IMR-90 (cell line): ENCODE results near the gene FAM236D. TPM values are rescaled to one million over a fixed set of nuclear protein-coding genes. Genes with fewer than 3 reads are reported as not detected.
"Not testable (repeated sequence)": the region's sequence is repeated elsewhere in the genome, so short reads cannot be mapped to it uniquely, and the experiment has no call there.

ENCODE experiments used
- ATAC-seq: fragments of 200-7000 bp; cut with Tn5 transposase; 2 replicates; pipeline ENCODE4 v1.9.1; 2020; ENCODE audit warnings: low read depth, mild to moderate bottlenecking, moderate library complexity
- BruUV-seq: library from RNA; stranded (reverse); fragments of 400-500 nt; replicated peaks from 2 replicates; lab custom pipeline; 2021; lab: Mats Ljungman, UMichigan
- CTCF ChIA-PET: fragments of 300-600 bp; formaldehyde crosslinking; extraction: SDS; loops from one replicate; lab custom pipeline; 2021; ENCODE audit warnings: antibody characterized with exemption; lab: Yijun Ruan, JAX
- POLR2A ChIA-PET: fragments of 300-600 bp; sonication (Branson Sonifier 250); formaldehyde crosslinking; loops from one replicate; lab custom pipeline; 2022; ENCODE audit warnings: antibody characterized with exemption; ENCODE audit not compliant: unreplicated experiment; lab: Charles Lee
- DNase-seq: peaks from one replicate; pipeline ENCODE4 v3.0.0; 2013
- H2AFZ ChIP-seq: replicated peaks from 2 replicates; pipeline ENCODE3; 2013; ENCODE audit warnings: low read length, mild to moderate bottlenecking; ENCODE audit not compliant: poor library complexity
- H2AK5ac ChIP-seq: 2 replicates; pipeline ENCODE4 v1.6.1; 2013; ENCODE audit warnings: low read depth, low read length, inconsistent platforms
- H2AK9ac ChIP-seq: replicated peaks from 2 replicates; pipeline ENCODE3; 2013; ENCODE audit warnings: mild to moderate bottlenecking, low read depth, low read length, moderate library complexity; ENCODE audit not compliant: poor library complexity
- H2BK120ac ChIP-seq: 2 replicates; pipeline ENCODE4 v1.6.1; 2013; ENCODE audit warnings: low read depth, low read length, inconsistent platforms
- H2BK15ac ChIP-seq: 3 replicates; pipeline ENCODE4 v1.6.1; 2013; ENCODE audit warnings: low read depth, low read length, inconsistent platforms
- H2BK20ac ChIP-seq: 2 replicates; pipeline ENCODE4 v1.6.1; 2013; ENCODE audit warnings: low read depth, mild to moderate bottlenecking, inconsistent platforms, low read length, moderate library complexity
- H2BK5ac ChIP-seq: 2 replicates; pipeline ENCODE4 v1.6.1; 2013; ENCODE audit warnings: mild to moderate bottlenecking, low read depth, low read length, inconsistent platforms; ENCODE audit not compliant: poor library complexity, severe bottlenecking
- H3K14ac ChIP-seq: replicated peaks from 2 replicates; pipeline ENCODE4 v1.6.1; 2013; ENCODE audit warnings: low read depth, low read length, inconsistent platforms
- H3K18ac ChIP-seq: 2 replicates; pipeline ENCODE4 v1.6.1; 2013; ENCODE audit warnings: low read depth, low read length, control low read depth
- H3K23ac ChIP-seq: 2 replicates; pipeline ENCODE4 v1.6.1; 2013; ENCODE audit warnings: low read depth, low read length, inconsistent platforms
- H3K27ac ChIP-seq: 2 replicates; pipeline ENCODE4 v1.5.1; 2013; ENCODE audit warnings: mild to moderate bottlenecking, control low read depth, low read length; ENCODE audit not compliant: insufficient read depth
- H3K27me3 ChIP-seq: 2 replicates; pipeline ENCODE4 v1.6.1; 2013; ENCODE audit warnings: low read length; ENCODE audit not compliant: control insufficient read depth, insufficient read depth
- H3K36me3 ChIP-seq: 2 replicates; pipeline ENCODE4 v1.6.1; 2013; ENCODE audit warnings: low read length, mixed read lengths; ENCODE audit not compliant: control insufficient read depth, insufficient read depth
- H3K4ac ChIP-seq: 2 replicates; pipeline ENCODE4 v1.6.1; 2013; ENCODE audit warnings: low read depth, low read length, inconsistent platforms
- H3K4me1 ChIP-seq: 2 replicates; pipeline ENCODE4 v1.6.1; 2013; ENCODE audit warnings: low read length, mixed read lengths; ENCODE audit not compliant: control insufficient read depth, insufficient read depth
- H3K4me2 ChIP-seq: 2 replicates; pipeline ENCODE4 v1.6.1; 2013; ENCODE audit warnings: low read depth, mild to moderate bottlenecking, control low read depth, low read length, moderate library complexity
- H3K4me3 ChIP-seq: 2 replicates; pipeline ENCODE4 v1.5.1; 2013; ENCODE audit warnings: low read depth, mild to moderate bottlenecking, control low read depth, low read length, moderate library complexity; ENCODE audit not compliant: insufficient read depth
- H3K56ac ChIP-seq: 2 replicates; pipeline ENCODE4 v1.6.1; 2013; ENCODE audit warnings: low read length, inconsistent platforms; ENCODE audit not compliant: insufficient read depth; ENCODE audit errors: extremely low read depth
- H3K79me1 ChIP-seq, 2 experiments: 2 replicates each; pipeline ENCODE4 v1.6.1; 2013; ENCODE audit warnings: low read length in 2 of 2, inconsistent platforms in 1 of 2, low read depth in 1 of 2
- H3K9ac ChIP-seq: 2 replicates; pipeline ENCODE4 v1.6.1; 2013; ENCODE audit warnings: low read depth, low read length, control low read depth
- H3K9me1 ChIP-seq: 2 replicates; pipeline ENCODE4 v1.6.1; 2013; ENCODE audit warnings: low read length, inconsistent platforms; ENCODE audit not compliant: insufficient read depth
- H3K9me3 ChIP-seq: 2 replicates; pipeline ENCODE4 v1.6.1; 2013; ENCODE audit warnings: low read length; ENCODE audit not compliant: control insufficient read depth, insufficient read depth
- H4K20me1 ChIP-seq: 2 replicates; pipeline ENCODE4 v1.6.1; 2013; ENCODE audit warnings: low read length, inconsistent platforms; ENCODE audit not compliant: insufficient read depth
- H4K5ac ChIP-seq: 2 replicates; pipeline ENCODE4 v1.6.1; 2013; ENCODE audit warnings: mild to moderate bottlenecking, low read depth, low read length, control low read depth
- H4K8ac ChIP-seq, 2 experiments: 2 replicates each; pipeline ENCODE4 v1.6.1; 2013; ENCODE audit warnings: low read depth in 2 of 2, low read length in 2 of 2, control low read depth in 1 of 2, inconsistent platforms in 1 of 2
- H4K91ac ChIP-seq: 2 replicates; pipeline ENCODE4 v1.6.1; 2013; ENCODE audit warnings: low read depth, low read length, inconsistent platforms; ENCODE audit not compliant: insufficient read depth
- WGBS, 2 experiments: methylation state at CpG; one replicate each; pipeline versions ENCODE4 v1.1.5 to v1.1.7; 2013; ENCODE audit warnings: missing lambda C conversion rate in 2 of 2; ENCODE audit not compliant: insufficient read length in 1 of 2; ENCODE audit errors: extremely low coverage in 2 of 2; 5-methylcytosine and 5-hydroxymethylcytosine counted together
- dilution Hi-C: fragments of 300-500 bp; cut with HindIII; formaldehyde crosslinking; loops from one replicate; pipeline ENCODE4 v1.14.3; 2018; ENCODE audit warnings: low sequenced_read_pairs; ENCODE audit not compliant: unreplicated experiment
- in situ Hi-C: fragments of 300-500 bp; cut with MboI; formaldehyde crosslinking; loops from 3 replicates; pipeline ENCODE4 v1.14.3; 2019; ENCODE audit warnings: low sequenced_read_pairs, inconsistent platforms, mixed read lengths
- intact Hi-C: fragments of 100-400 bp; cut with micrococcal nuclease; formaldehyde crosslinking; loops from 2 replicates; pipeline ENCODE4 v1.10.0; 2022
- polyA plus RNA-seq, 3 experiments: library from polyadenylated mRNA; depleted of rRNA; stranded (reverse); fragments of >200 nt; gene quantifications; 2 replicates each; pipeline ENCODE4 v1.2.3, GENCODE V29; 2012; ENCODE audit warnings: low replicate concordance in 1 of 3
- total RNA-seq: library from RNA; depleted of rRNA; stranded (reverse); fragments of >200 nt; gene quantifications from 2 replicates; pipeline ENCODE4 v1.2.3, GENCODE V29; 2012

FAM236D gene
- total and polyA plus RNA-seq, 2 of the 4 experiments (the other 2 are of a cell fraction) = not detected

DNA sequence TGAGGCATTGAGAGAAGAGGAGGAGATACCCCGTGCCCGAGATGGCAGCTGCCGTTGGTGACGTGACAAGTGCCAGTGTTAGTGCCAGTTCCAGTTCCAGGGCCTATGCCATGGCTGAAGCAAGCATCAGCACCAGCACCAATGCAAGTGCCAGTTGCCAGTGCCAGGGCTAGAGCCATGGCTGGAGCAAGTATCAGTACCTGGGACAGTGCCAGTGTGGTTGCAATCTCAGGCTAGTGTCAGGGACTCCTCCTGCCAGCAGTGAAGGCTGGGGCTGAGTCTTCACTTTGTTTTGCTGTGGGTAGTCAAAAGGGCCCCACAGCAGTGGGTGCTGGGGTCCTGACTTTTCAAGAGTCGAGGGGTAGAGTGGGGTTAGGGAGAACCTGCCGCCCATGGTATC lies 29.9 kb downstream of the FAM236D start:
- CTCF ChIA-PET, H3K27me3 ChIP-seq, H4K8ac ChIP-seq, H3K56ac ChIP-seq, H2AK9ac ChIP-seq, H3K4me2 ChIP-seq, H3K36me3 ChIP-seq, H2AFZ ChIP-seq, H3K9me1 ChIP-seq, H3K79me1 ChIP-seq, ATAC-seq, DNase-seq, intact Hi-C loops, H3K4me1 ChIP-seq, H3K27ac ChIP-seq, H3K9ac ChIP-seq, H2BK15ac ChIP-seq, BruUV-seq, H3K18ac ChIP-seq, H2BK120ac ChIP-seq, in situ Hi-C loops, H3K9me3 ChIP-seq, H4K20me1 ChIP-seq, dilution Hi-C loops, H4K5ac ChIP-seq, H3K4me3 ChIP-seq, H3K4ac ChIP-seq, H2AK5ac ChIP-seq, POLR2A ChIA-PET, H3K23ac ChIP-seq, H3K14ac ChIP-seq, H2BK20ac ChIP-seq, H2BK5ac ChIP-seq, H4K91ac ChIP-seq: not testable (repeated sequence)
- WGBS, 2 experiments = no CpG with 5 or more reads among the region's 6 CpGs

DNA sequence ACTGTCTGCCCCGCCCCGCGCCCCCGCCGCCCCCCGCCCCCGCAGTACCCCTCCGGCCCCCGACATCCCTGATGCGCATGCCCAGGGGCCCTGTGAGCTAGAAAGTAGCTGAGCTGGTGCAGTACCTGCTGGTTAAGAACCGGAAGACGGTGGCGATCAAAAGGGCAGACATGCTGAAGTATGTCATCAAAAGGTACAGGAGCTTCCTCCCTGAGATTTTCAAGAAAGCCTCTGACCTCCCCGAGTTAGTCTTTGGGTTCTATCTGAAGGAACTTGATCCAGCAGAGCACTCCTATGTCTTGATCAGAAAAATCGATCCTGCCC lies 30.6 kb downstream of the FAM236D start:
- H3K9ac ChIP-seq, H3K27ac ChIP-seq, H3K36me3 ChIP-seq, H3K4me2 ChIP-seq, H4K20me1 ChIP-seq, ATAC-seq, H3K14ac ChIP-seq, in situ Hi-C loops, H3K4me3 ChIP-seq, H3K79me1 ChIP-seq, H3K18ac ChIP-seq, H3K56ac ChIP-seq, H3K4me1 ChIP-seq, H3K9me3 ChIP-seq, CTCF ChIA-PET, H4K5ac ChIP-seq, H4K8ac ChIP-seq, H2AFZ ChIP-seq, H2BK15ac ChIP-seq, BruUV-seq, POLR2A ChIA-PET, H2AK9ac ChIP-seq, H2AK5ac ChIP-seq, H3K9me1 ChIP-seq, H3K23ac ChIP-seq, H2BK5ac ChIP-seq, H3K27me3 ChIP-seq, H3K4ac ChIP-seq, intact Hi-C loops, DNase-seq, H4K91ac ChIP-seq, dilution Hi-C loops, H2BK120ac ChIP-seq, H2BK20ac ChIP-seq: not testable (repeated sequence)
- WGBS, 2 experiments = no CpG with 5 or more reads among the region's 15 CpGs
